ENCODE measurements around the gene RBMY1B.
"Not testable (repeated sequence)": the region's sequence is repeated elsewhere in the genome, so short reads cannot be mapped to it uniquely, and the experiment has no call there.

Gene RBMY1B

DNA sequence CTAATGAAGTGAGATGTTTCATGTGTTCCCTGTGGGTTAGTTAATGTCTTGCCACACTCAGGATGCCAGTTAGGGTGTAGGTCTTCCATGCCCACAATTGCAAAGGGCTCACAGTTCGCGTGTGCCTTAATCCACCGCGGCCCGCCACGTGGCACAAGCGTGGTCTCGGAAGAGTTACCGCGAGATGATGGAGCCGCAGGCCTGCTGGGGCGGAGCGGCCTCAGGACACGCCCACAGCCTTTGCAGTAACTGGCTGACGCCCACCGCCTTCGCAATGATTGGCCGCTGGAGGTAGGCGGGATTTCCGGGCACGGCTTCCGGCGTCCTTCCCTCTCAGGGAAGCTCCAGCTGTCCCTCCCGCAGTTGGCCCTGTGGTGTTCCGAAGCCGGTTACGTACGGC lies at the start of gene RBMY1B:
TSS of gene RBMY1B (plus strand) at position 301 of the 400 bp plus-strand sequence. CDS start 2,013 bp downstream, outside the sequence.
- not testable (repeated sequence) for DNase-seq

GRCh38 chrY:21462915-21463314 lies 48.2 kb upstream of the RBMY1B start:
- DNase-seq: not testable (repeated sequence)

GRCh38 chrY:21482967-21483366 lies 28.2 kb upstream of the RBMY1B start:
- no peak for DNase-seq

DNA sequence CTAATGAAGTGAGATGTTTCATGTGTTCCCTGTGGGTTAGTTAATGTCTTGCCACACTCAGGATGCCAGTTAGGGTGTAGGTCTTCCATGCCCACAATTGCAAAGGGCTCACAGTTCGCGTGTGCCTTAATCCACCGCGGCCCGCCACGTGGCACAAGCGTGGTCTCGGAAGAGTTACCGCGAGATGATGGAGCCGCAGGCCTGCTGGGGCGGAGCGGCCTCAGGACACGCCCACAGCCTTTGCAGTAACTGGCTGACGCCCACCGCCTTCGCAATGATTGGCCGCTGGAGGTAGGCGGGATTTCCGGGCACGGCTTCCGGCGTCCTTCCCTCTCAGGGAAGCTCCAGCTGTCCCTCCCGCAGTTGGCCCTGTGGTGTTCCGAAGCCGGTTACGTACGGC lies 23.4 kb downstream of the RBMY1B start, which contains the start of gene RBMY1A1:
TSS of gene RBMY1A1 (plus strand) at position 301 of the 400 bp plus-strand sequence. CDS start 2,013 bp downstream, outside the sequence.
- not testable (repeated sequence) for DNase-seq

- DNase-seq: not testable (repeated sequence)
These were observed 48.3 kb downstream of the RBMY1B start for GRCh38 chrY:21559316-21559984.
